ENCODE data around the gene PRR16.

DNA sequence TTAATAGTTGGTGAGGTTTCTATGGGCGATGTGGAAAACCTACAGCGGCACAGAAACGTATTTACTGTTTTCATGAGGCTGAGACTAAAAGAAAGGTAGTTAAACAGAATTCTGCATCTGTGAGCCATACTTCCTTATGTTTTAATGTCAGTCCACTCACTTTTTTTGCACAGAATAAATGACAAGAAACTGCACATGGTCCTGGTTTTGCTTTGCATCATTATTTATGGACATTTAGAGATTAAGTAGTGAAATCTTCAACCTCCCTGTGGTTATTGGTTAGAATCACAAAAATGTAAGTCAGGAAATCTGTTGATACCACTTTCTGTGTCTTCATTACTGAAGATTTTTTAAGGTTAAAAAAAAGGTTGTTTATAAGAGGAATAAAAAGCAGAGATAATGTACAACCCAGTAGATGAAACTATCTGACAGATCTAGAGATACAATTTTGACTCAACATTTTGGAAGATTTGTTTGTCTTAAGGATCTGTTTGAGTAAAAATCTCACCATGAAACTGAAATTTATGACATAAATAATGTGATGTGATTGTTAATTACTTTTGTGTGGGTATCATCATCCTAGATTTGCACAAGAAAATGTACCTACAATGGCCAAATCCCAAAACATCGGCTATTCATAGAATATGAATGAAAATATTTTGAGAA is 2.4 kb downstream of the PRR16 start:
- TF ChIP-seq, protein P1, sequence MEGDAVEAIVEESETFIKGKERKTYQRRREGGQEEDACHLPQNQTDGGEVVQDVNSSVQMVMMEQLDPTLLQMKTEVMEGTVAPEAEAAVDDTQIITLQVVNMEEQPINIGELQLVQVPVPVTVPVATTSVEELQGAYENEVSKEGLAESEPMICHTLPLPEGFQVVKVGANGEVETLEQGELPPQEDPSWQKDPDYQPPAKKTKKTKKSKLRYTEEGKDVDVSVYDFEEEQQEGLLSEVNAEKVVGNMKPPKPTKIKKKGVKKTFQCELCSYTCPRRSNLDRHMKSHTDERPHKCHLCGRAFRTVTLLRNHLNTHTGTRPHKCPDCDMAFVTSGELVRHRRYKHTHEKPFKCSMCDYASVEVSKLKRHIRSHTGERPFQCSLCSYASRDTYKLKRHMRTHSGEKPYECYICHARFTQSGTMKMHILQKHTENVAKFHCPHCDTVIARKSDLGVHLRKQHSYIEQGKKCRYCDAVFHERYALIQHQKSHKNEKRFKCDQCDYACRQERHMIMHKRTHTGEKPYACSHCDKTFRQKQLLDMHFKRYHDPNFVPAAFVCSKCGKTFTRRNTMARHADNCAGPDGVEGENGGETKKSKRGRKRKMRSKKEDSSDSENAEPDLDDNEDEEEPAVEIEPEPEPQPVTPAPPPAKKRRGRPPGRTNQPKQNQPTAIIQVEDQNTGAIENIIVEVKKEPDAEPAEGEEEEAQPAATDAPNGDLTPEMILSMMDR (IDR thresholded peaks at IDR 0.05), result no peak
- no peak for TF ChIP-seq POLR2AphosphoS5 (IDR thresholded peaks at IDR 0.05; ENCODE audit: low read depth, low read length)

Data from Panc1 (cell line).